Measurements from ENCODE around the gene TTBK2.

- TF ChIP-seq CTCF (IDR thresholded peaks at IDR 0.05; ENCODE audit: low read depth, low read length) (no peak), EZH2phosphoT487 (IDR thresholded peaks at IDR 0.05; ENCODE audit: low read depth) (no peak)
Observed at GRCh38 chr15:42785569-42785968, 135.0 kb downstream of the TTBK2 start.

Data from OCI-LY3 (cell line).